NCI-H2196 treated with DMSO at 0.1 percent for 48 hours (cell line): ENCODE measurements around the gene PTPRCAP.

ENCODE experiments used
- DNase-seq: peaks from one replicate; lab custom pipeline; 2025; ENCODE audit not compliant: unreplicated experiment; lab: John Stamatoyannopoulos, UW

The PTPRCAP gene

DNA sequence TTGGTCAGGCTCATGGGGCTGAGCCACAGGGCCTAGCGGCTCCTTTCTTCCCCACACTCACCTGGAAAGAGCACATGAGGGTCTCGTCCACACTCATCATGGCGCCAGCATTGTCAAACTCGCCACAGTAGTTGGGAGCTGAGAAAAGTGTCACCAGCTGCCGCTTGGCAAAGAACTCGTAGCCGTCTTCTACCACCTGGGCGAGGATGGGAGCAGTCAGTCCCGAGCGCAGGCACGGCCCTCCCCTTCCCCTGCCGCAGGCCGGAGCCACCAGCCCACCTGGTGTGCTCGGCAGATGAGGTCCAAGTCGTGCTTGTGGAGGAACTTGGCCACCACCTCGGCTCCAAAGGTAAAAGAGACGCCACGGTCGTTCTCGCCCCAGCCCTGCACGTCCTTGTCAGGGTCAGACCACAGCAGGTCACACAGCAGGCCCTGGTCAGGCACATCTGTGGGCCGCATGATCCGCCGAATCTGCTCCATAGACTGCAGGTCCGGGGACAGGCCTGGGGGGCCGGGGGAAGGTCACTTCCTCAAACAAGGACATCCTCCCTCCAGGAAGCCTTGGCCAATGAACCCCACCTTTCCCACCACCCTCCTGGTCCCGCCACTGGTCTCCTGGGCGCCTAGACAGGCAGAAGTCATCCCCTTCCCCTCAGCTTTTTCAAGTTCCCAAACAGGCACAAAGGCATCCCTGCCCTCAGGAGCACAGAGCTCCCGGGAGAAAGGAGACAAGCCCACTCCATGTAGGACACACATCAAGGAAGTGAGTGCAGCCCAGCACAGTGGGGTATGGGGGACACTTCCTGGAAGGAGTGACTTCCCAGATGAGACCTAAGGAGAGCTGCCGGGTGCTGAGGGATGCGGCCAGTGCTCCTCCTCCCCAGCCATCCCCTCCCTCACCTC, 38.6 kb downstream of the PTPRCAP start:
- no peak for DNase-seq

DNA sequence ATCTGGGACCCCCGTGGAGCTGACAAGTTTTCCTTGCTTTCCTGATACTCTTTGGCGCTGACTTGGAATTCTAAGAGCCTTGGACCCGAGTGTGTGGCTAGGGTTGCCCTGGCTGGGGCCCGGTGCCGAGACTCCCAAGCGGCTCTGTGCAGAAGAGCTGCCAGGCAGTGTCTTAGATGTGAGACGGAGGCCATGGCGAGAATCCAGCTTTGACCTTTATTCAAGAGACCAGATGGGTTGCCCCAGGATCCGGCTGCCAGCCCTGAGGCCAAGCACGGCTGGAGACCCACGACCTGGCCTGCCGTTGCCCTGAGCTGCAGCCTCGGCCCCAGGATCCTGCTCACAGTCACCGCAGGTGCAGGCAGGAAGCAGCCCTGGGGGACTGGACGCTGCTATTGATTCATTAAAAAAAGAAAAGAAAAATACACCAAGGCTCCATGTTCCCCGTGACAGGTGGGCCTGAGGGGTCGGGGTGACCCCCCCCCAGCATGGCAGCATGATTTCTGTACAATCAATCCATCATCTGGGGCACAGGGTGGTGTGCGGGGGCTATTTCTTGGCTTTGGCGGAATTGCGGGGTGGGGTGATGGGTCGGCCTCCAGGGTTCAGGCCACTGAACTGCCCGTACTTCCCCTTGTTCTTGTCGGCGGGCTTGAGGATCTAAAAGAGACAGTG, 39.4 kb downstream of the PTPRCAP start:
- no peak for DNase-seq

DNA sequence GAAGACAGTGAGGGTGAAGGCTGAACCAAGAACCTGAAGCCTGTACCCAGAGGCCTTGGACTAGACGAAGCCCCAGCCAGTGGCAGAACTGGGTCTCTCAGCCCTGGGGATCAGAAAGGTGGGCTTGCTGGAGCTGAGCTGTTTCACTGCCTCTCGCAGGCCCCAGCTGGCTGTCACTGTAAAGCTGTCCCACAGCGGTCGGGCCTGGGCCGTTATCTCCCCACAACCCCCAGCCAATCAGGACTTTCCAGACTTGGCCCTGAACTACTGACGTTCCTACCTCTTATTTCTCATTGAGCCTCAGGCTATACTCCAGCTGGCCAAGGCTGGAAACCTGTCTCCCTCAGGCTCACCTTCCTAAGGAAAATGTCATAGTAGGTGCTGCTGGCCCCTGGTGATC, 39.9 kb downstream of the PTPRCAP start:
- DNase-seq: no peak

GRCh38 chr11:67396587-67397389, 40.7 kb downstream of the PTPRCAP start:
- DNase-seq: no peak

- DNase-seq: no peak
Observed at GRCh38 chr11:67396259-67396581, 41.3 kb downstream of the PTPRCAP start.

DNA sequence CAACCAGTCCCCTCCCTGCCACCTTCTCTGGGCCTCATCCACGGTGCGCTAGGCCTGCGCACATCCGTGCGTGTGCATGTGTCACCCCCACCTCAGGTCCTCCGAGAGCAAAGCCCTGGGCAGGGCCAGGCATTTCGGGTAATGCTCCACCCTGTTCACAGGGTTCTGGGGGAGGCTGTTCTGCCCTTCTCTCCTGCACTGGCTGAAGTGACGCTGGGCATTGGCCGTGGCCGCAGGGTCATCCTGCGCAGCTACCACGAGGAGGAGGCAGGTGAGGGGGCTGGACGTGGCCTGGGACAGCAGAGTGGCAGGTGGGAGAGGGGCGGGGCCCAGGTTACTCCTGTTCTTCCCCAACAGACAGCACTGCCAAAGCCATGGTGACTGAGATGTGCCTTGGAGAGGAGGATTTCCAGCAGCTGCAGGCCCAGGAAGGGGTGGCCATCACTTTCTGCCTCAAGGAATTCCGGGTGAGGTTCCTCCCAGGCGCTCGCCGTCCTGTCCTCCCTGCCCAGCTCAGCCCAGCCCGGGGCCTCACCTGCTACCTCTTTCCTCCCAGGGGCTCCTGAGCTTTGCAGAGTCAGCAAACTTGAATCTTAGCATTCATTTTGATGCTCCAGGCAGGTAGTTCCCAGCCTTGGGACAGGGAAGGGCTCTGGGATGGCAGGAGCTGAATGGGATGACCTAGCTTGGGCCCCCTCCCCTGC, 41.8 kb downstream of the PTPRCAP start:
- no peak for DNase-seq

DNA sequence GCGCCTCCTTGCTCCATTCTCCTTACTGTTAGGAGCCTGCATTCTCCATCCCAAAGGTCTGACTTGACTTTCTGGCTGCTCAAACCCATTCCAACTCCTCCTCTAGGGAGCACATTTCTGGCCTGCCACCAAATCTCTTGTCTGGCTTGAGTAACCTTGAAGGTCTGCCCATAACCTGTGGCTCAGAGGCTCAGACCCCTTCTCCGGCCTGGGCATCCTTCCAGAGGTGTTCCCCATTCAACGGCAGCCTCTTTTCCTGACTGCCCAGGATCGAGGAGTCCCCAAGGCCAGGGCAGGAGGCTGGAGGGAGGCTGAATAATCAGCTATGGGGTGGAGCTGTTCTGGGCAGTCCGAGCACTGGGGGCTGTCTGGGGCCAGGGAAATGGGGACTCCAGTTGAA, 43.5 kb downstream of the PTPRCAP start:
- no peak for DNase-seq

DNA sequence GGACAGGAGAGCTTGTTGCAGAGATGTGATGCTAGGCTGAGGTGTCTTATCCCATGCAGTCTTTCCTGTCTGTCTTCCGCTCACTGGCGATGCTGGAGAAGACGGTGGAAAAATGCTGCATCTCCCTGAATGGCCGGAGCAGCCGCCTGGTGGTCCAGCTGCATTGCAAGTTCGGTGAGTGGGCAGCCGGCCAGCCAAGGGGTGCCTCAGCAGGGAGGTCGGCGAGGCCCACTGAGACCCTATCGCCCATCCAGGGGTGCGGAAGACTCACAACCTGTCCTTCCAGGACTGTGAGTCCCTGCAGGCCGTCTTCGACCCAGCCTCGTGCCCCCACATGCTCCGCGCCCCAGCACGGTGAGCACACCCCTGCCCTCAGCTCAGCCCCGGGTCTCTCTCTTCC, 44.0 kb downstream of the PTPRCAP start:
- DNase-seq: no peak

DNA sequence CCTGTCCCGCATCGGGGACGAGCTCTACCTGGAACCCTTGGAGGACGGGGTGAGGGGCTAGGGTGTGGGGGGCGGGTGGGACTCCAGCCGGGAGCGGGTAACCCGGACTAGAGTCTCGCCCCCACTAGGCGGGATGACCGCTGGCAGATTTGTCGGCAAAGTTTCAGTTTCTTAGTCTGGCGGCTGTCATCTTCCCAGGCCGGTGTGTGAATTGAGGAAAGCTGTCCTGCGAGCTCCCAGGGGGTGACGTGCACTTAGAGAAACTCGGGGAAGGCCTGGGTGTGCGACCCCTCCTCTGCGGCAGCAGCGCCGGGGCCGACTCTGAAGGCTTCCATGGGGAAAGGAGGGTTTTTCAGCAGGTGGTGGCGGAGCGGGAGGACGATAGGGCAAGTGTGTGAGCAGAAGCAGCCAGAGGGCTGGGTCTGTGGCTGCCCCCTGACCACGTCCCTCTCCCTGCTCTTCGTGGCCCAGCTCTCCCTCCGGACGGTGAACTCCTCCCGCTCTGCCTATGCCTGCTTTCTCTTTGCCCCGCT, 45.2 kb downstream of the PTPRCAP start:
- DNase-seq: no peak

GRCh38 chr11:67391304-67392182, 45.9 kb downstream of the PTPRCAP start, which contains the start of gene RAD9A:
TSS of gene RAD9A (plus strand) at chr11:67391986. CDS start at chr11:67392045, 59 bp downstream.
- peak; percentile 84 for DNase-seq

GRCh38 chr11:67390947-67391303, 46.6 kb downstream of the PTPRCAP start:
- DNase-seq: no peak

- DNase-seq: peak; percentile 27
Observed at GRCh38 chr11:67389477-67389876, 48.0 kb downstream of the PTPRCAP start.

- no peak for DNase-seq
Observed at GRCh38 chr11:67387518-67387917, 50.0 kb downstream of the PTPRCAP start.

GRCh38 chr11:67387069-67387468, 50.4 kb downstream of the PTPRCAP start:
- DNase-seq: no peak
